Activated CD8-positive, alpha-beta memory T cell treated with anti-CD3 and anti-CD28 coated beads, Interleukin-2, amount 50 U/mL, for 24 hours (primary cell): ENCODE results near the gene CTNNA3.
"Not testable (repeated sequence)": the region's sequence is repeated elsewhere in the genome, so short reads cannot be mapped to it uniquely, and the experiment has no call there.

Source experiments
- DNase-seq: peaks from one replicate; pipeline ENCODE4 v3.0.0-alpha.2; 2020; ENCODE audit errors: extremely low read depth

CTNNA3 gene

GRCh38 chr10:67246066-67246555, 449.9 kb downstream of the CTNNA3 start:
- DNase-seq = no peak

- no peak for DNase-seq
Measured at GRCh38 chr10:67242528-67242927, 453.5 kb downstream of the CTNNA3 start.

- no peak for DNase-seq
Measured at GRCh38 chr10:67241451-67241850, 454.5 kb downstream of the CTNNA3 start.

GRCh38 chr10:67239864-67240497, 456.0 kb downstream of the CTNNA3 start:
- DNase-seq = no peak

GRCh38 chr10:67230680-67231500, 465.1 kb downstream of the CTNNA3 start:
- DNase-seq = not testable (repeated sequence)

- no peak for DNase-seq
Measured at GRCh38 chr10:67225226-67225625, 470.8 kb downstream of the CTNNA3 start.

- DNase-seq = no peak
Measured at GRCh38 chr10:67224553-67224952, 471.4 kb downstream of the CTNNA3 start.

GRCh38 chr10:67222934-67223333, 473.1 kb downstream of the CTNNA3 start:
- no peak for DNase-seq

GRCh38 chr10:67221939-67222494, 474.0 kb downstream of the CTNNA3 start:
- DNase-seq = no peak

GRCh38 chr10:67211680-67212079, 484.3 kb downstream of the CTNNA3 start:
- DNase-seq = no peak

GRCh38 chr10:67207923-67208322, 488.1 kb downstream of the CTNNA3 start:
- not testable (repeated sequence) for DNase-seq

- DNase-seq = no peak
Measured at GRCh38 chr10:67200913-67201564, 495.0 kb downstream of the CTNNA3 start.

GRCh38 chr10:67175354-67175753, 520.6 kb downstream of the CTNNA3 start:
- DNase-seq = no peak

GRCh38 chr10:67173787-67174186, 522.2 kb downstream of the CTNNA3 start:
- DNase-seq = no peak

GRCh38 chr10:67171970-67172369, 524.0 kb downstream of the CTNNA3 start:
- no peak for DNase-seq

GRCh38 chr10:67156239-67156638, 539.8 kb downstream of the CTNNA3 start:
- no peak for DNase-seq

GRCh38 chr10:67151471-67151870, 544.5 kb downstream of the CTNNA3 start:
- no peak for DNase-seq

- DNase-seq = no peak
Measured at GRCh38 chr10:67144530-67144929, 551.5 kb downstream of the CTNNA3 start.

- no peak for DNase-seq
Measured at GRCh38 chr10:67141300-67141699, 554.7 kb downstream of the CTNNA3 start.

- DNase-seq = no peak
Measured at GRCh38 chr10:67140641-67141040, 555.4 kb downstream of the CTNNA3 start.

- no peak for DNase-seq
Measured at GRCh38 chr10:67127441-67127840, 568.6 kb downstream of the CTNNA3 start.

- no peak for DNase-seq
Measured at GRCh38 chr10:67119651-67120050, 576.3 kb downstream of the CTNNA3 start.
